Loucy (cell line): ENCODE measurements around the gene IFT81.

ENCODE experiments used
- H2AFZ ChIP-seq: fragments of 200-600 bp; sonication (generic); 2 replicates; pipeline ENCODE4 v1.6.0; 2016; ENCODE audit warnings: antibody characterized with exemption, mild to moderate bottlenecking, low read length, moderate library complexity
- H3F3A ChIP-seq: fragments of 200-600 bp; 2 replicates; pipeline ENCODE4 v1.6.0; 2016; ENCODE audit warnings: antibody characterized with exemption, low read depth, mild to moderate bottlenecking
- H3K27me3 ChIP-seq: fragments of 200-600 bp; sonication (generic); 2 replicates; pipeline ENCODE4 v1.6.1; 2014; ENCODE audit warnings: low read length, mild to moderate bottlenecking; ENCODE audit not compliant: insufficient read depth, poor library complexity, severe bottlenecking
- H3K36me3 ChIP-seq: fragments of 200-600 bp; sonication (generic); 2 replicates; pipeline ENCODE4 v1.6.1; 2016; ENCODE audit warnings: low read length; ENCODE audit not compliant: insufficient read depth
- H3K4me1 ChIP-seq: fragments of 200-600 bp; sonication (generic); 2 replicates; pipeline ENCODE4 v1.5.1; 2014; ENCODE audit warnings: low read length, mild to moderate bottlenecking; ENCODE audit not compliant: insufficient read depth, poor library complexity, severe bottlenecking
- H3K4me2 ChIP-seq: fragments of 200-600 bp; sonication (generic); 2 replicates; pipeline ENCODE4 v1.6.0; 2014; ENCODE audit warnings: antibody characterized with exemption, low read length, low read depth, mild to moderate bottlenecking; ENCODE audit not compliant: poor library complexity, severe bottlenecking
- H3K4me3 ChIP-seq: fragments of 200-600 bp; sonication (generic); 2 replicates; pipeline ENCODE4 v1.5.1; 2014; ENCODE audit warnings: low read length, mild to moderate bottlenecking, mixed read lengths; ENCODE audit not compliant: poor library complexity, severe bottlenecking
- H3K79me2 ChIP-seq: fragments of 200-600 bp; sonication (generic); 2 replicates; pipeline ENCODE4 v1.6.1; 2014; ENCODE audit warnings: low read length; ENCODE audit not compliant: insufficient read depth
- H3K9ac ChIP-seq: fragments of 200-600 bp; sonication (generic); 2 replicates; pipeline ENCODE4 v1.6.0; 2014; ENCODE audit warnings: mild to moderate bottlenecking, low read depth, low read length, moderate library complexity; ENCODE audit not compliant: poor library complexity, severe bottlenecking
- H3K9me2 ChIP-seq: fragments of 200-600 bp; sonication (generic); replicated peaks from 2 replicates; pipeline ENCODE4 v1.6.1; 2016; ENCODE audit warnings: low read depth, low read length, mixed read lengths
- H3K9me3 ChIP-seq: fragments of 200-600 bp; sonication (generic); 2 replicates; pipeline ENCODE4 v1.6.1; 2014; ENCODE audit warnings: mild to moderate bottlenecking, antibody characterized with exemption, low read length, low read depth; ENCODE audit not compliant: insufficient read depth
- H4K20me1 ChIP-seq: fragments of 200-600 bp; sonication (generic); 2 replicates; pipeline ENCODE4 v1.6.0; 2014; ENCODE audit warnings: antibody characterized with exemption, low read length, mild to moderate bottlenecking; ENCODE audit not compliant: insufficient read depth, poor library complexity, severe bottlenecking
- EZH2phosphoT487 ChIP-seq: fragments of 200-600 bp; IDR thresholded peaks from 2 replicates; pipeline ENCODE4 v1.6.1; 2018; ENCODE audit warnings: antibody characterized with exemption, mild to moderate bottlenecking, moderate library complexity, borderline replicate concordance
- TF ChIP-seq, protein P1 (sequence below): fragments of 200-600 bp; sonication (generic); conservative IDR thresholded peaks from 2 replicates; pipeline ENCODE4 v1.5.1; 2014; ENCODE audit warnings: mild to moderate bottlenecking, antibody characterized with exemption, low read length

IFT81 gene

DNA sequence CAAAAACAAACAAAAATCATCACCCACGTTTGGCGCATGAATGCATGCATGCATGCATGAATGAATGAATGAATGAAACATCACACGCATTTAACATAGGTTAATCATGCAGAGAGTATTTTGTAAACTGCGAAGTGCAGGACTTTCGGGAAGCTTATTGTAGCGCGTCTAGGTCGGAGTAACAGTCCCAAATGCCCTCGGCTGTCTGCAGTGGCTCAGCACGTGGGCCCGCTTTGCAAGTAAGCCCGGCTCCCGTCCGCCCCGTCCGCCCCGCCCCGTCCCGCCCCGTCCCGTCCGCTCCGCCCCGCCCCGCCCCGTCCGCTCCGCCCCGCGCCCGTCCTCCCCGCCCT, 263 bp upstream of the IFT81 start:
- Histone ChIP-seq H3K4me1 (peaks cover 4% of the 10 kb centered on the region), H3K9ac (no peak overlapping the region), H3K9me3 (no peaks in the 10 kb centered on the region), H3K4me3 (peak overlapping the region; percentile 45), H3K79me2 (no peaks in the 10 kb centered on the region), H3F3A (0 out of 2 replicates have a peak, but pooled peaks cover 3% of the 10 kb centered on the region), H3K9me2 (no peaks in the 10 kb centered on the region), H3K27me3 (no peaks in the 10 kb centered on the region), H2AFZ (0 out of 2 replicates have a peak overlapping the region, but pooled peaks have one; percentile 68), H4K20me1 (no peaks in the 10 kb centered on the region), H3K36me3 (no peaks in the 10 kb centered on the region), H3K4me2 (peak overlapping the region; percentile 52)
- TF ChIP-seq, protein P1, sequence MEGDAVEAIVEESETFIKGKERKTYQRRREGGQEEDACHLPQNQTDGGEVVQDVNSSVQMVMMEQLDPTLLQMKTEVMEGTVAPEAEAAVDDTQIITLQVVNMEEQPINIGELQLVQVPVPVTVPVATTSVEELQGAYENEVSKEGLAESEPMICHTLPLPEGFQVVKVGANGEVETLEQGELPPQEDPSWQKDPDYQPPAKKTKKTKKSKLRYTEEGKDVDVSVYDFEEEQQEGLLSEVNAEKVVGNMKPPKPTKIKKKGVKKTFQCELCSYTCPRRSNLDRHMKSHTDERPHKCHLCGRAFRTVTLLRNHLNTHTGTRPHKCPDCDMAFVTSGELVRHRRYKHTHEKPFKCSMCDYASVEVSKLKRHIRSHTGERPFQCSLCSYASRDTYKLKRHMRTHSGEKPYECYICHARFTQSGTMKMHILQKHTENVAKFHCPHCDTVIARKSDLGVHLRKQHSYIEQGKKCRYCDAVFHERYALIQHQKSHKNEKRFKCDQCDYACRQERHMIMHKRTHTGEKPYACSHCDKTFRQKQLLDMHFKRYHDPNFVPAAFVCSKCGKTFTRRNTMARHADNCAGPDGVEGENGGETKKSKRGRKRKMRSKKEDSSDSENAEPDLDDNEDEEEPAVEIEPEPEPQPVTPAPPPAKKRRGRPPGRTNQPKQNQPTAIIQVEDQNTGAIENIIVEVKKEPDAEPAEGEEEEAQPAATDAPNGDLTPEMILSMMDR: no peak
- no peak for TF ChIP-seq EZH2phosphoT487

DNA sequence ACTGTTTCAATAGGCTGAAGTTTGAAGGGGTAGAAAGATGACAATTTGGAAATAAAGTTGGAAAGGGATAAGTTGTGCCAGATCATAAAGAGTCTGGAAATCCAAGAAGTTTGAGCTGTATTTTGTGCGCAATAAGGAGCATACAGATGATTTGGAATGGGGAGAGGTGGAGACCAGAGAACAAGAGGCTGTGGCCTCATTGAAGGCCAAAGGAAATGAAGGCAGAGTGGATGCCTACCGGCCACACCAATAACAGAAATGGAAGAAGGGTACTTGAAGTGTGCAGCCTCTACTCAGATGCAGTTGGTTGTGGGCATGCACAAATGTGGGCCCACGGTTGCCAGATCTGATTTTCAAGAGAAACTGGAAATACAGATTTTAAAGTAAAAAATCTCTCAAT, 2.4 kb downstream of the IFT81 start:
- no peaks in the 10 kb centered on the region for H3K79me2 ChIP-seq
- H4K20me1 ChIP-seq: no peaks in the 10 kb centered on the region
- no peaks in the 10 kb centered on the region for H3K27me3 ChIP-seq
- H3K4me3 ChIP-seq: no peak overlapping the region
- H3K9ac ChIP-seq: no peak overlapping the region
- no peaks in the 10 kb centered on the region for H3K36me3 ChIP-seq
- no peaks in the 10 kb centered on the region for H3K9me3 ChIP-seq
- TF ChIP-seq EZH2phosphoT487: no peak
- TF ChIP-seq, protein P1: no peak
- H3K9me2 ChIP-seq: no peaks in the 10 kb centered on the region
- H3K4me2 ChIP-seq: no peak overlapping the region
- 0 out of 2 replicates have a peak, but pooled peaks cover 3% of the 10 kb centered on the region for H3F3A ChIP-seq
- H2AFZ ChIP-seq: no peak overlapping the region
- H3K4me1 ChIP-seq: peaks cover 4% of the 10 kb centered on the region

DNA sequence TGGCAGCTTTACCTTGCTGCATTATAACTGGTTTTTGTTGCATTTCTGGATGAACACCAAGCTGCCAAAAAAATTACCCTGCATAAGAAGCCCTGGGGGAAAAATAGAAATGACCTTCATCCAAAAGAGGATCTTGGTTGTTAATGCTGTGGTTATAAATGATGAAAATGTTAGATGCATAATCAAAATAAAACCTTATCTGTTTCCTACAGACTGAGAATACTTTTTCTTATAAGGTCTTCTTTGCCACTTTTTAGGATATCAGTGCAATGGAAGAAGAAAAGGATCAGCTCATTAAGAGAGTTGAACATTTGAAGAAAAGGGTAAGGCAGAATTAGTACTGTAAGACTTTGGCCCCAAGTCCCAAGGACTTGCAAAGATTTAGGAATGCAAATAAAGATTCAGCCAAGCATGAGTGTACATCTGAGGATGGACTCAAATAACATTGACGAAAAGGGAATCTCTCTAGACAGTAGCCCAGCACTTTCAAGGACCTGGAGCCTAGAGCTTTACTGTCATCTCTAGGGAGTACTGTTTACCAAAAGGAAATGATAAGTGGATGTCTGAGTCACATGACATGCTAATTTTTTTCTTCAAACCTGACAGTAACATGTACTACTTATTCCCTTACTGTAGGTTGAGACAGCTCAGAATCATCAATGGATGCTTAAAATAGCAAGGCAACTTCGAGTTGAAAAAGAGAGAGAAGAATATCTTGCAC, 10.7 kb downstream of the IFT81 start:
- peak overlapping the region; percentile 36 for H3K4me2 ChIP-seq
- peaks cover 14% of the 10 kb centered on the region for H3K4me1 ChIP-seq
- no peak overlapping the region for H3K4me3 ChIP-seq
- H3K36me3 ChIP-seq: no peaks in the 10 kb centered on the region
- peak overlapping the region; percentile 49 for H2AFZ ChIP-seq
- H3K9ac ChIP-seq: no peak overlapping the region
- no peaks in the 10 kb centered on the region for H3K9me2 ChIP-seq
- TF ChIP-seq, protein P1: no peak
- TF ChIP-seq EZH2phosphoT487: no peak
- no peaks in the 10 kb centered on the region for H3K79me2 ChIP-seq
- H3F3A ChIP-seq: no peaks in the 10 kb centered on the region
- H3K9me3 ChIP-seq: no peaks in the 10 kb centered on the region
- H4K20me1 ChIP-seq: no peaks in the 10 kb centered on the region
- H3K27me3 ChIP-seq: no peaks in the 10 kb centered on the region
